Mesendoderm (in vitro differentiated cells): ENCODE measurements around the gene FBN2.

Experiments used
- DNase-seq: peaks from one replicate; pipeline ENCODE4 v3.0.0; 2013
- H2AK5ac ChIP-seq: 2 replicates; pipeline ENCODE4 v1.6.1; 2013; ENCODE audit warnings: low read length, inconsistent platforms
- H2BK120ac ChIP-seq: 2 replicates; pipeline ENCODE4 v1.6.1; 2013; ENCODE audit warnings: low read depth, mild to moderate bottlenecking, low read length, moderate library complexity, mixed read lengths
- H2BK15ac ChIP-seq: replicated peaks from 2 replicates; pipeline ENCODE4 v1.6.1; 2013; ENCODE audit warnings: low read depth, mild to moderate bottlenecking, moderate library complexity
- H2BK5ac ChIP-seq: 2 replicates; pipeline ENCODE4 v1.6.1; 2013; ENCODE audit warnings: low read length, inconsistent platforms
- H3K18ac ChIP-seq: 2 replicates; pipeline ENCODE4 v1.6.1; 2013; ENCODE audit warnings: mild to moderate bottlenecking, low read length, mixed read lengths
- H3K23ac ChIP-seq: one replicate; pipeline ENCODE4 v1.6.1; 2013; ENCODE audit warnings: low read length
- H3K27ac ChIP-seq: 2 replicates; pipeline ENCODE4 v1.5.1; 2013; ENCODE audit warnings: low read depth, mild to moderate bottlenecking, inconsistent platforms, low read length, moderate library complexity
- H3K27me3 ChIP-seq: 2 replicates; pipeline ENCODE4 v1.6.1; 2013; ENCODE audit warnings: low read length, control low read depth, mild to moderate bottlenecking, inconsistent platforms; ENCODE audit not compliant: insufficient read depth, poor library complexity
- H3K36me3 ChIP-seq: 2 replicates; pipeline ENCODE4 v1.6.1; 2013; ENCODE audit warnings: low read length, inconsistent platforms; ENCODE audit not compliant: control insufficient read depth, insufficient read depth
- H3K4ac ChIP-seq: one replicate; pipeline ENCODE4 v1.6.1; 2013; ENCODE audit warnings: low read depth, mild to moderate bottlenecking, low read length, moderate library complexity
- H3K4me1 ChIP-seq: 2 replicates; pipeline ENCODE4 v1.6.1; 2013; ENCODE audit warnings: low read depth, low read length, inconsistent platforms; ENCODE audit not compliant: control insufficient read depth
- H3K4me2 ChIP-seq: 2 replicates; pipeline ENCODE4 v1.6.1; 2013; ENCODE audit warnings: low read length
- H3K4me3 ChIP-seq: 2 replicates; pipeline ENCODE4 v1.5.1; 2013; ENCODE audit warnings: mild to moderate bottlenecking, low read length
- H3K56ac ChIP-seq: one replicate; pipeline ENCODE4 v1.6.1; 2013; ENCODE audit warnings: low read length
- H3K79me1 ChIP-seq: 2 replicates; pipeline ENCODE4 v1.6.1; 2013; ENCODE audit warnings: low read length, inconsistent platforms
- H3K79me2 ChIP-seq: 2 replicates; pipeline ENCODE4 v1.6.1; 2013; ENCODE audit warnings: mild to moderate bottlenecking, low read length; ENCODE audit not compliant: control insufficient read depth, insufficient read depth
- H3K9ac ChIP-seq: 2 replicates; pipeline ENCODE4 v1.6.1; 2013; ENCODE audit warnings: low read length, inconsistent platforms
- H4K5ac ChIP-seq: one replicate; pipeline ENCODE4 v1.6.1; 2013; ENCODE audit warnings: low read length
- H4K8ac ChIP-seq: one replicate; pipeline ENCODE4 v1.6.1; 2013; ENCODE audit warnings: low read depth, mild to moderate bottlenecking, control low read depth, low read length, moderate library complexity
- WGBS: extraction: QIAGEN DNeasy Blood & Tissue Kit; methylation state at CpG from one replicate; pipeline ENCODE4 v1.1.7; 2013; ENCODE audit warnings: low lambda C conversion rate, missing lambda C conversion rate; ENCODE audit not compliant: insufficient coverage; ENCODE audit errors: extremely low coverage; 5-methylcytosine and 5-hydroxymethylcytosine counted together

Gene FBN2

DNA sequence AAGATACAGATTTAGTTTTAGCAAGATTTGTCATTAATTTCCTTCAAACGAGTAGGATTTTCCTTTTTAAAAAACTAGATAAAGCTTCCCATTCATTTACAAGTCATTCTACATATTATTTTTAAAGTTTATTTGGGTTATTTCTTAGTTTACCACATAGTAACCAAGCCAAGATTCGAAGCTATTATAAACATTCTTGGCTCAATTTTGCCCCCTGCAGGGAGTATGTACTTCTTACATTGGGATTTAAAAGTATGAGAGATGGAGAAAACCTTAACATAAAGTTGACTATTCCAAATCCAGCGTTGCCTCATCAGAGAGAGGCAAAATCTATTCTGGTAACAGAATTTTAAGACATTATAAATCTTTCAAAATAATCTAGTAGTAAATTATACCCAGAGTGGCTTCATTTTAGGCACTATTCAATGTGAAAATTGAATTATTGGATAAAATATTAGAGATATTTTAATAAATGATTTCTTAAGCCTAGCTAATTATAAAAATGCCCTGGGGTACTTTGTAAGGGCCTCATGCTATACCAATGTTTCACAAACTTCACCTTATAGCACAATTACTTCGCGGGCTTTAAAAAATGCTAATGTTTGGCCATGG, 39.1 kb downstream of the FBN2 start:
- Histone ChIP-seq H4K8ac (no peak overlapping the region), H3K9ac (no peak overlapping the region), H3K4me2 (no peak overlapping the region), H3K56ac (no peak overlapping the region), H3K23ac (no peak overlapping the region), H3K27me3 (no peaks in the 10 kb centered on the region), H3K79me2 (peaks cover under 1% of the 10 kb centered on the region), H2BK120ac (no peak overlapping the region), H2AK5ac (no peak overlapping the region), H3K18ac (no peak overlapping the region), H2BK15ac (no peak overlapping the region), H3K79me1 (peaks cover 7% of the 10 kb centered on the region), H3K4me1 (no peaks in the 10 kb centered on the region), H2BK5ac (no peak overlapping the region), H3K27ac (no peak overlapping the region), H3K36me3 (peaks cover 3% of the 10 kb centered on the region), H3K4ac (no peak overlapping the region), H4K5ac (no peak overlapping the region), H3K4me3 (no peak overlapping the region)
- DNase-seq = peak; percentile 31
- no CpG with 5 or more reads among the region's 5 CpGs for WGBS

DNA sequence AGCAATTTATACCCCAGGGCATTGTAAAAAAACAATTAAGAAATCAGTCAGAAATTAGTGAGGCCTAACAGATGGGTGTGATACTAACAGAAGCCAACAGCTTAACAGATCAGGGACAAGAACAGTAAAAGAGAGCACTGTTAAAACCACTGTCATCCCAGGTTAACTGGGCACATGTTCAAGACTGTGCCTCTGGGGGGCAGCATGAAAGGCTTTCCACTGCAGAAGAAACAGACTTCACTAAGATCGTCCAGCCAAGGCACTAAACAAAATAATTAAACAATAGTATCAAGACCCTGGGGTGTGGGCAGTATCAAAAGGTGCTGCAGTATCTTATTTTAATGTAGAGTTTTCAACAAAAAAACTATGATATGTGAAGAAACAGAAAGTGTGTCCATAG, 43.5 kb downstream of the FBN2 start:
- Histone ChIP-seq H4K5ac (no peak overlapping the region), H2BK15ac (no peak overlapping the region), H3K9ac (no peak overlapping the region), H3K27ac (no peak overlapping the region), H4K8ac (no peak overlapping the region), H3K79me1 (peaks cover 14% of the 10 kb centered on the region), H2AK5ac (no peak overlapping the region), H3K56ac (no peak overlapping the region), H2BK5ac (no peak overlapping the region), H3K4ac (no peak overlapping the region), H3K4me1 (no peaks in the 10 kb centered on the region), H3K79me2 (peaks cover 3% of the 10 kb centered on the region), H3K36me3 (peaks cover 1% of the 10 kb centered on the region), H3K4me3 (no peak overlapping the region), H3K18ac (no peak overlapping the region), H3K4me2 (no peak overlapping the region), H3K27me3 (no peaks in the 10 kb centered on the region), H3K23ac (no peak overlapping the region), H2BK120ac (no peak overlapping the region)
- peak; percentile 57 for DNase-seq
- no CpG with 5 or more reads among the region's 1 CpG for WGBS

DNA sequence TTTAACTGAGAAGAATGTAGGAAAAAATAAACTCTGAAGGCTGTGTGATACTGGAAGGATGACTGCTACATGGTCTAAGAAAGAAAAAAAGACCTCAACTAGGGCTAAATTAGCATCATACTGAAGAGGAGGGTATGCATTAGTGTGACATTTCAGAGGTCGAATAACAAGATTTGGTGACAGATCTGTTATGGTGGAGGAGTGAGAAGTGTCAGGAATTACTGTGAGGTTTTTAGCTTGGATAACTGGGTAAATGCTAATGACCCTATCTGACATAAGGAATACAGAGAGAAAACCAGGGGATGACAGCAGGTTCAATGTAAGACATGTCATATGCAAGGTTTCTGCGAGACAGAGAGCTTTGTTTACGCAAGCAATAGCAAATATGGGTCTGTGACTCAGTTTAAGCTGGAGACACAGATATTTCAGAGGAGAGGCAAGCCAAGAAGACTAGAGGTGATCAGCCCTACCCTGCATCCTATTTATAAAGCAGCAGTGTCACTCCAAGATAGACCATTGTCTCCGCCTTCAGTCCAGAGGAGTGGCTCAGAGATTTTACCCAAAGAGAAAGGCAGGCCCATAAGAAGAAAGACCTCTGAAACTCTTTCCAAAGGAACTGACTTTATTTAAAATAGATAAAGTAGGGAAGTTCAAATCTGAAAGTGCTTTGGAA, 44.3 kb downstream of the FBN2 start:
- Histone ChIP-seq H3K9ac (no peak overlapping the region), H2BK5ac (no peak overlapping the region), H2AK5ac (no peak overlapping the region), H4K5ac (no peak overlapping the region), H3K18ac (no peak overlapping the region), H3K36me3 (peaks cover 1% of the 10 kb centered on the region), H3K23ac (no peak overlapping the region), H3K79me1 (peaks cover 14% of the 10 kb centered on the region), H3K27ac (no peak overlapping the region), H2BK15ac (no peak overlapping the region), H3K56ac (no peak overlapping the region), H3K27me3 (no peaks in the 10 kb centered on the region), H2BK120ac (no peak overlapping the region), H3K79me2 (peaks cover 3% of the 10 kb centered on the region), H4K8ac (no peak overlapping the region), H3K4ac (no peak overlapping the region), H3K4me1 (no peaks in the 10 kb centered on the region), H3K4me2 (no peak overlapping the region), H3K4me3 (no peak overlapping the region)
- DNase-seq = no peak
- no CpG with 5 or more reads among the region's 4 CpGs for WGBS

GRCh38 chr5:128491291-128491690, 46.8 kb downstream of the FBN2 start:
- no peak overlapping the region for H2AK5ac ChIP-seq
- no CpG with 5 or more reads among the region's 3 CpGs for WGBS
- no peak overlapping the region for H4K5ac ChIP-seq
- no peaks in the 10 kb centered on the region for H3K27me3 ChIP-seq
- H3K27ac ChIP-seq = no peak overlapping the region
- H2BK120ac ChIP-seq = no peak overlapping the region
- no peak overlapping the region for H4K8ac ChIP-seq
- no peak overlapping the region for H2BK15ac ChIP-seq
- H3K4me1 ChIP-seq = no peaks in the 10 kb centered on the region
- no peak overlapping the region for H3K4ac ChIP-seq
- H3K23ac ChIP-seq = no peak overlapping the region
- H2BK5ac ChIP-seq = no peak overlapping the region
- H3K36me3 ChIP-seq = no peaks in the 10 kb centered on the region
- no peak overlapping the region for H3K4me3 ChIP-seq
- H3K79me2 ChIP-seq = peaks cover 3% of the 10 kb centered on the region
- no peak for DNase-seq
- H3K79me1 ChIP-seq = peaks cover 10% of the 10 kb centered on the region
- H3K18ac ChIP-seq = no peak overlapping the region
- H3K9ac ChIP-seq = no peak overlapping the region
- H3K4me2 ChIP-seq = no peak overlapping the region
- no peak overlapping the region for H3K56ac ChIP-seq

DNA sequence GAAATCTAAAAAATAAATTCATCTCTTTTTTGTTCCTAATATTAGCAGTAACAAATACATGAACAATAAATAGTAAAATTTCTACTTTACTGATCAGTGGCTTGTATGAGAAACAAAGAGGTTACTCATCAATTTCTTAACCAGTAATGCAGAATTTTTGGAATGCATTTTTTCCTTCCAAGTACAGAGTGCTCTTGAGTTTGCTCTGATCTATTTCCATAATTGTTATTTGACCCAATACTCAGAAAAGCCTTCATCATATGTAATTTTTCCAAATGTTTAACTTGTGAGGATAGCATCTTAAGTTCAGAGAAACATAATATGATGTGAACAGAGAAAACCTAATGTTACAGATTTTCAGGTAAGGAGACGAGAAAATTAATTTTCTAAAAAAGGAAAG, 47.3 kb downstream of the FBN2 start:
- Histone ChIP-seq H3K4me3 (no peak overlapping the region), H3K4me2 (no peak overlapping the region), H2BK15ac (no peak overlapping the region), H3K56ac (no peak overlapping the region), H4K8ac (no peak overlapping the region), H4K5ac (no peak overlapping the region), H3K36me3 (no peaks in the 10 kb centered on the region), H3K23ac (no peak overlapping the region), H3K27ac (no peak overlapping the region), H3K4me1 (no peaks in the 10 kb centered on the region), H2AK5ac (no peak overlapping the region), H3K79me2 (peaks cover 3% of the 10 kb centered on the region), H2BK120ac (no peak overlapping the region), H2BK5ac (no peak overlapping the region), H3K4ac (no peak overlapping the region), H3K79me1 (peaks cover 10% of the 10 kb centered on the region), H3K18ac (no peak overlapping the region), H3K27me3 (no peaks in the 10 kb centered on the region), H3K9ac (no peak overlapping the region)
- DNase-seq = no peak
- WGBS = no CpG with 5 or more reads among the region's 1 CpG

GRCh38 chr5:128487041-128487440, 51.0 kb downstream of the FBN2 start:
- Histone ChIP-seq H3K4me3 (no peak overlapping the region), H3K4me2 (no peak overlapping the region), H3K4ac (no peak overlapping the region), H3K79me2 (peaks cover 2% of the 10 kb centered on the region), H4K8ac (no peak overlapping the region), H3K27me3 (no peaks in the 10 kb centered on the region), H3K4me1 (no peaks in the 10 kb centered on the region), H3K27ac (no peak overlapping the region), H4K5ac (no peak overlapping the region), H2AK5ac (no peak overlapping the region), H2BK120ac (no peak overlapping the region), H3K18ac (no peak overlapping the region), H3K36me3 (no peaks in the 10 kb centered on the region), H2BK15ac (no peak overlapping the region), H3K79me1 (peaks cover 5% of the 10 kb centered on the region), H3K23ac (no peak overlapping the region), H2BK5ac (no peak overlapping the region), H3K56ac (no peak overlapping the region), H3K9ac (no peak overlapping the region)
- no CpG with 5 or more reads among the region's 3 CpGs for WGBS
- DNase-seq = no peak
